Activated CD8-positive, alpha-beta memory T cell treated with anti-CD3 and anti-CD28 coated beads for 36 hours (primary cell): ENCODE data around the gene COL13A1. TPM values are rescaled to one million over a fixed set of nuclear protein-coding genes. Genes with fewer than 3 reads are reported as not detected.

ENCODE experiments used
- CTCF ChIA-PET: fragments of 350-600 bp; sonication (Branson Sonifier 250); formaldehyde crosslinking; loops from one replicate; lab custom pipeline; 2021; ENCODE audit warnings: antibody characterized with exemption; lab: Charles Lee
- POLR2A ChIA-PET: fragments of 350-600 bp; sonication (Branson Sonifier 250); formaldehyde crosslinking; loops from one replicate; lab custom pipeline; 2021; ENCODE audit warnings: antibody characterized with exemption; lab: Charles Lee
- total RNA-seq, 2 experiments: library from RNA; stranded (reverse); gene quantifications; one replicate each; pipeline ENCODE4 v1.2.3, GENCODE V29; 2021

Gene COL13A1
- total RNA-seq, 2 experiments from 2014 or later, result not detected

- ChIA-PET POLR2A (no interaction called here), CTCF (no interaction called here)
Observed at GRCh38 chr10:69860271-69860670, 58.6 kb downstream of the COL13A1 start.

DNA sequence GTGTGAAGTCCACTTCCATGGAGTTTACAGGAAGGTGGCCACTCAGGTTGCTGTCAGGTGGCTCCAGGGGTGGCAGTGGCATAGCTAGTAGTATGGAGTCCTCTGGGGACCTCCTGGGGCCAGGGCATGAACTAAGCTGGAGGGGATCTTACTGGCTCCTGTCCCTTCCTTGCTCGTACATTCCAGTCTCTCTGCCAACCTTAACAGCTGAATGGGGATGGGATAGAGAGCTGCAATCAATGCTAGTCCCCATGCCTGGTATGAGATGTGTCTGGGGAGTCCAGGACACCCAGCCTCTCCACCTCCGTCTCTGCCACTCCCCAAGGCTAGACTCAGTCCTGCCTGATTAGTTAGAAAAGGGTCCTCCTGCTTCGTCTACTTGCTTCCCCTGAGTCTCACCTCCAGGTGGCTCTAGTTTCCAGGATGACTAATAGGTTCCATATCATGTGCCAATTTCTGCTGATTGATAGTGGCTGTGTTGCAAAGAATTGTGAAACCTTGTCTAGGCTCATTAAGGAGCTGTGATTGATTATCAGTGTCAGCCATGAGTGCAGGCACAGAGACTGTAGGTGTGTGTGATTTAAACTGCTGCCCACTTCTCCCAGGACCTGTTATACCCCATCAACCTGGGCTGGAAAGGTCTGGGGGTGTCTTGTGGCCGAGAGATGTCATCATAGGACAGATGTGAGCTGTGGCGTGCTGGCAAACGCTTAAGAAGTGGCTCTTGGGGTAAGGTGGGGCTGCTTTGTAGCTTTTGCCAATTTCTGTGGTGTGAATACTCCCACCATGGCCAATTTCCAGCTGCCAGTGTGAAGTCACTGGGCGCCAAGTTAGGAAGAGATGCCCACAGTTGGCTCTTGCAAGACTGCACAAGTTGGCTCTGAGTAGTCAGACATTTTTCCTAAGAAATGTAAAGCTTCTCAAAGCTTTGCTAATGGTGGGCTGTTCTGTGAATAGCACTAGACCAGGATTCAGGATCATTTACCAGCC lies 59.8 kb downstream of the COL13A1 start:
- POLR2A ChIA-PET, result no interaction called here
- CTCF ChIA-PET, result no interaction called here

- ChIA-PET POLR2A (no interaction called here), CTCF (no interaction called here)
Observed at GRCh38 chr10:69862882-69863530, 61.3 kb downstream of the COL13A1 start.

DNA sequence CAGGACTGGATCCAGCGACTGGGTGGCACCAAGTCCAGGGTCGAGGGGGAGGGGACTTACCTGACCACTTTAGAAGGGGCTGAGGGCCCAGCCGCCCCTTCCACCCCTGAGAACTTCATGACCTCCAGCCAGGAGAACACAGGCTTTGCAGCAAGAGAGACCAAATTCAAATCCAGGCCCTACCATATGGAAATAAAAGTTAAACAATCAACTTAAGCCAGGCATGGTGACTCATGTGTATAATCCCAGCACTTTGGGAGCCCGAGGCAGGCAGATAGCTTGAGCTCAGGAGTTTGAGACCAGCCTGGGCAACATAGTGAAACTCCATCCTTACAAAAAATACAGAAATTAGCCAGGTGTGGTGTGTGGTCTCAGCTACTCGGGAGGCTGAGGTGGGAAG lies 61.9 kb downstream of the COL13A1 start:
- ChIA-PET POLR2A (no interaction called here), CTCF (no interaction called here)

- ChIA-PET CTCF (interaction anchor here (1.0 kb wide), 1 partner anchor 12 kb away, joined by 3 read pairs; no protein-coding TSS in a partner anchor), POLR2A (no interaction called here)
Observed at GRCh38 chr10:69864321-69864720, 62.6 kb downstream of the COL13A1 start.

GRCh38 chr10:69865450-69865849 lies 63.7 kb downstream of the COL13A1 start:
- ChIA-PET CTCF (interaction anchor here (1.0 kb wide), 1 partner anchor 11 kb away, joined by 3 read pairs; no protein-coding TSS in a partner anchor), POLR2A (interaction anchor here (0.6 kb wide), 1 partner anchor 25 kb away, joined by 3 read pairs; no protein-coding TSS in a partner anchor)

GRCh38 chr10:69866246-69866687 lies 64.6 kb downstream of the COL13A1 start:
- CTCF ChIA-PET, result no interaction called here
- POLR2A ChIA-PET, result no interaction called here

GRCh38 chr10:69866688-69867461 lies 65.2 kb downstream of the COL13A1 start:
- CTCF ChIA-PET, result no interaction called here
- POLR2A ChIA-PET, result no interaction called here

DNA sequence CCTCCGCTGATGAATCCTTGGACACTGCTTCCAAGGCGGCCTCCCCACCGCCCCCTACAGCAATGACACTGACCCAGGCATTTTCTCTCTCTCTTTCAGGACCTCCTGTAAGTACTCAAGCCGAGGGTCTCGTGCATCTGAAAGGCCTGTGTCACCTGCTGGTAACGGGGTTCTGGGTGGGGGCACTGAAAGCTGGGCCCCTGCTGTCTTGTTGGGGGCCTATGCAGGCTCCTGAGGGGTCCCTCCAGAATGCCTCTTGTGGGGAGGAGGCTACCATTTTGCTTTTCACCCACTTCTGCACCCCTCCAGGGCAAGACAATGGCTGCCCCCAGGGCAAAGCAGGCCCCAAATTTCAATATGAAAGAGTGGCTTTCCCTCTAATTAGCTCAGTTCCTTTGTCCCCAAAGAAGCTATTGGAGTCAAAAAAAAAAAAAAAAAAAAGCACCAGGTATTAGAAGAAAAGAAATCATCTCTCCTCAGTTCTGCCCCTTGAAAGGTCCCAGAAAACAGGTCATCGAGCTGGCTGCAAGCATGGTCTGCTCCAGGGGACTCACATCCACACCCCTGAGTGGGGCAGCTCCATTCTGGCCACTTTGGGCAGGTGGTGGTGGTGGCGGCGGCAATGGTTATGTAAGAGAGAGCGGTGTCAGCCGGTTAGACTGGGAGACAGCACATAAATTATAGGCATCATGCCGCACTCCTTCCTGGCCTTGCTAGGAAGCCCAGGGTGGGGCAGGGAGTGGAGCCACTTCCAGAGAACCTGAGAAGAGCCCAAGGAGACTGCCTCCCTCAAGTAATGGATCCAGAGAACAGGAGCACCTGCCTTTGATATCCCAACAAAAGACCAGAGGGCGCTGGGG lies 66.2 kb downstream of the COL13A1 start:
- POLR2A ChIA-PET, result interaction anchor here (0.6 kb wide), 1 partner anchor 108 kb away, joined by 6 read pairs; no protein-coding TSS in a partner anchor
- CTCF ChIA-PET, result interaction anchor here (0.7 kb wide), 1 partner anchor 355 kb away, joined by 5 read pairs; no protein-coding TSS in a partner anchor

- POLR2A ChIA-PET, result no interaction called here
- CTCF ChIA-PET, result interaction anchor here (1.0 kb wide), 1 partner anchor 46 kb away, joined by 4 read pairs; no protein-coding TSS in a partner anchor
Observed at GRCh38 chr10:69868821-69869220, 67.1 kb downstream of the COL13A1 start.

DNA sequence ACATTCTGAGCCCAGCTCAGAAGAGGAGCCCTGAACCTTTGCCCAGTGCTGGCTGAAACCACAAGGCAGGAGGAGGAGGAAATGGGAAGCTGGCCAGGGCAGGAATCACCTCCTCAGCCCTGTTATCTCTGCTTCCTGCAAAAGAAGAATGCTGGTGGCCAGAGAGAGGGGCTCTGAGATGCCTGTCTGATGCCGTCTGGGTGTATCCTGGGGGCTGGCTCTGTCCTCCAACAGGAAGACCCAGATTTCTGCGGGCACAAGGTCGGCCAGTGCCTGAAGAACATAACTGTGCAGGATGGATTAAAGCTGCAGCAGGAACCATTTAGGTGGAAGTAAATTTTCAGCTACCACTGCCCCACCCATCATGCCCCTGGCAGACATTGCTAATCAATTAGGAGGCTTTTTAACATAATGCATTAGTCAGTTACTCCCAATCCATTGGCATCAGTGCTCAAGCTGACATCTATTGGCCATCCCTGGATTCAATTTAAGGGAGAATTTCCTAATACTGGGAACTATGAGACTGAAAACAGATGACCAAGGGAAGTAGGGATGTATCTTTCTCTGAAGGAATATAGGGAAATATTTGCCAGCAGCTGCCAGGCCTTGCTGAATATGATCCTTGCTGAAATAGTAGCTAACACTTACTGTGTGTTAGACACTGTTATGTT lies 67.7 kb downstream of the COL13A1 start:
- ChIA-PET POLR2A (no interaction called here), CTCF (interaction anchor here (1.0 kb wide), 1 partner anchor 45 kb away, joined by 4 read pairs; no protein-coding TSS in a partner anchor)

DNA sequence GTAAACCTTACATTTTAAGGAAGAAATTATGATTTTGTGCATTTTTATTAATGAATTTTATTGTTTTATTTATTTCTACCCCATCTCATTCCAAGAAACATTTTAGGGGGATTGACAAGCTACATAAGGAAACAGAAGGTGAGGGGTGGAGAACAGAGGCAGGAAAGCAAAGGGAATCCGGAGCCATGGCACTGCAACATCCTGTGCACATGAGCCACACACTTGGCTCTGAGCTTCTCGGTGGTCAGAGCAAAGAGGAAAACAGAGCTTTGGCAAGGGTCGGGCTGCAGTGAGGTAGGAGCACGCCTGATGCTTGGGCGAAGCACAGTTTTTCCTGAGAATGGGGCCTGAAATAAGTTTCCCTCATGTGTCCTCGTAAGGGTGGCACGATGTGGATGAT lies 68.9 kb downstream of the COL13A1 start:
- CTCF ChIA-PET, result no interaction called here

DNA sequence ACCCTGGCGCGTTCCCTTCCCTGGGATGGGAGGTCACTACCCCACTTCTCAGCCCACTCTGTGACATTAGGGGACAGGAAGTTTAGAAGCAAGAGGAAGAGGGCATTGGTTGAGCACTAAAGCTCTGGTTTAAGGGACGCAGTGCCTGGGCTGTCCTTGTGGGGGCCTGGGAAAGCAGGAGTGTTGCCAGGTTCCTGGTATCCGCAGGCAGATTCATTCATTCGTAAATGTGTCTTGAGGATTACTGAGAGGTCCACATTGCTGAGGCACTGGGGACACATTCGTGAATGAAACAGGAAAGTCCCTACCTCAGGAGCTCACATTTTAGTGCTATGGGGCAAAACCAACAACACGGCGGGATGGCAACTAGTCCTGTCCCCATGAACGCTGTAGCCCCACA lies 69.4 kb downstream of the COL13A1 start:
- CTCF ChIA-PET, result no interaction called here
- POLR2A ChIA-PET, result no interaction called here

More for the DNA sequence above, 68.9 kb downstream of the COL13A1 start:
- POLR2A ChIA-PET, result no interaction called here

DNA sequence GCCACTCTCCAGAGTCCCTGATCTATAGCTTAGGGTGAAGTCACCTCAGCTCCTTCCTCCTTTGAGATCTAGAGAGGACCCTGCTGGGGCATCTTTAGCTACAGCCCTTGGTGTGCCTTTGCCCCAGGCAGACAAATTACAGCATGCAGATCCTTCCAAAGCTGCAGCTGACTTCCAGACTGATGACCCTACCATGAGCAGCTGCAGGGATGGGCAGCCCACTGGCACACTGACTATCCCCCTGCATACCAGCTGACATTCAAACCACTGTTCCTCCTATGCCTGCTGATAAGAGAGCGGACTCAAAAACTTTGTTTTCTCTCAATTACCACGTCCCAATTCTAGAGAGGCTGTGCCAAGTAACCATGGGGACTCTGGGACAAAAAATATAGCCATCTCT lies 70.6 kb downstream of the COL13A1 start:
- POLR2A ChIA-PET, result no interaction called here
- CTCF ChIA-PET, result no interaction called here

- ChIA-PET CTCF (no interaction called here), POLR2A (no interaction called here)
Observed at GRCh38 chr10:69873135-69873639, 71.5 kb downstream of the COL13A1 start.

DNA sequence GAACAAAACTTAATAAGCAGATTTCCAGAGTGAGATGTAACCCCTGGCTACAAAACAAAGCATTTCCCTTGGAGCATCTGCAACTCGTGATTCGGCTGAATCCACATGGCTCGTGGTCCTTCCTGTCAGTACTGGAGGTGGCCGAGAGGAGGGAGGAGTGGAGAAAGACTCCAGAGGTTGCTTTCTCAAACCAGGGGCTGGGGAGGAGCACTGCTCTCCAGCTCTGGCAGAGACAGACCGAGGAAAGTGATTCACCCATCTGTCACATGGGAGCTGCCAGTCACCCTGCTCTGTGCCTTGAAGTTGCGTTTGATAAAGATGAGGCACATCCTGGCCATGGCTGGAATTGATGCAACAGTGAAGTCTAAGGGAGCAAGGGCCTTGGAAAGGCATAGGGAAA lies 72.7 kb downstream of the COL13A1 start:
- ChIA-PET CTCF (no interaction called here), POLR2A (no interaction called here)

- CTCF ChIA-PET, result interaction anchor here (0.7 kb wide), 1 partner anchor 11 kb away, joined by 3 read pairs; no protein-coding TSS in a partner anchor
Observed at GRCh38 chr10:69875856-69876255, 74.2 kb downstream of the COL13A1 start.

More at GRCh38 chr10:69875856-69876255, 74.2 kb downstream of the COL13A1 start:
- POLR2A ChIA-PET, result no interaction called here
